ENCODE measurements around the gene SELENOV.
A peak's percentile ranks its signal among the peaks of the same experiment; 100 is the strongest.

The SELENOV gene, protein sequence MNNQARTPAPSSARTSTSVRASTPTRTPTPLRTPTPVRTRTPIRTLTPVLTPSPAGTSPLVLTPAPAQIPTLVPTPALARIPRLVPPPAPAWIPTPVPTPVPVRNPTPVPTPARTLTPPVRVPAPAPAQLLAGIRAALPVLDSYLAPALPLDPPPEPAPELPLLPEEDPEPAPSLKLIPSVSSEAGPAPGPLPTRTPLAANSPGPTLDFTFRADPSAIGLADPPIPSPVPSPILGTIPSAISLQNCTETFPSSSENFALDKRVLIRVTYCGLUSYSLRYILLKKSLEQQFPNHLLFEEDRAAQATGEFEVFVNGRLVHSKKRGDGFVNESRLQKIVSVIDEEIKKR

DNA sequence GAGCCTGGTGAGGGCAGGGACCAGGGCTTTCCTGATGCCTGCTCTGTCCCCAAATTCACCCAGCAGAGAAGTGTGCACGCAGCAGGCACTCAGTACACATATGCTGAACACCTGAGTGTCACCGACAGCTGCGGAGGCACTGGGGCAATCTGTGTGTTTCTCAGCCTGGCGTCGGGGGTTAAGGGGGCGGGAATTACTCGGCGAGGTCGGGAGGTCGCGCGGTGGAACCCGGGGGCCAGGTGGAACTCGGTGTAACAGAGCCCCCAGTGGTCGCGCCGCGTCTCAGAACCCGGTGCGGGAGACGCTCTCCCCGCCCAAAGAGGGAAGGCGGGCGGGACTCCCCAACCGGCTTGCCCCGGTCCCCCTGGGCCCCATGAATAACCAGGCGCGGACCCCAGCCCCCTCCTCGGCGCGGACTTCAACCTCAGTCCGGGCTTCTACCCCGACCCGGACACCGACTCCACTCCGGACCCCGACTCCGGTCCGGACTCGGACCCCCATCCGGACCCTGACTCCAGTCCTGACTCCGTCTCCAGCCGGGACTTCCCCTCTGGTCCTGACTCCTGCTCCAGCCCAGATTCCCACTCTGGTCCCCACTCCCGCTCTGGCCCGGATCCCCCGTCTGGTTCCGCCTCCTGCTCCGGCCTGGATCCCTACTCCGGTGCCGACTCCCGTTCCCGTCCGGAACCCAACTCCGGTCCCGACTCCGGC, at the start of gene SELENOV:
Gene SELENOV (plus strand): TSS at position 300 of the 711 bp plus-strand sequence. CDS start 74 bp downstream, at position 374.
- TF ChIP-seq, protein P1, sequence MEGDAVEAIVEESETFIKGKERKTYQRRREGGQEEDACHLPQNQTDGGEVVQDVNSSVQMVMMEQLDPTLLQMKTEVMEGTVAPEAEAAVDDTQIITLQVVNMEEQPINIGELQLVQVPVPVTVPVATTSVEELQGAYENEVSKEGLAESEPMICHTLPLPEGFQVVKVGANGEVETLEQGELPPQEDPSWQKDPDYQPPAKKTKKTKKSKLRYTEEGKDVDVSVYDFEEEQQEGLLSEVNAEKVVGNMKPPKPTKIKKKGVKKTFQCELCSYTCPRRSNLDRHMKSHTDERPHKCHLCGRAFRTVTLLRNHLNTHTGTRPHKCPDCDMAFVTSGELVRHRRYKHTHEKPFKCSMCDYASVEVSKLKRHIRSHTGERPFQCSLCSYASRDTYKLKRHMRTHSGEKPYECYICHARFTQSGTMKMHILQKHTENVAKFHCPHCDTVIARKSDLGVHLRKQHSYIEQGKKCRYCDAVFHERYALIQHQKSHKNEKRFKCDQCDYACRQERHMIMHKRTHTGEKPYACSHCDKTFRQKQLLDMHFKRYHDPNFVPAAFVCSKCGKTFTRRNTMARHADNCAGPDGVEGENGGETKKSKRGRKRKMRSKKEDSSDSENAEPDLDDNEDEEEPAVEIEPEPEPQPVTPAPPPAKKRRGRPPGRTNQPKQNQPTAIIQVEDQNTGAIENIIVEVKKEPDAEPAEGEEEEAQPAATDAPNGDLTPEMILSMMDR (IDR thresholded peaks at IDR 0.05; ENCODE audit: low read depth, low read length, missing control alignments) = no peak
- H3K4me3 ChIP-seq (ENCODE audit: low read depth, low read length) = peak within 1 kb of the TSS; percentile 20
- no peak for DNase-seq (ENCODE audit: low read depth)
- in situ Hi-C loops (cut with HindIII; ENCODE audit: low sequenced_read_pairs) = no loop called here

DNA sequence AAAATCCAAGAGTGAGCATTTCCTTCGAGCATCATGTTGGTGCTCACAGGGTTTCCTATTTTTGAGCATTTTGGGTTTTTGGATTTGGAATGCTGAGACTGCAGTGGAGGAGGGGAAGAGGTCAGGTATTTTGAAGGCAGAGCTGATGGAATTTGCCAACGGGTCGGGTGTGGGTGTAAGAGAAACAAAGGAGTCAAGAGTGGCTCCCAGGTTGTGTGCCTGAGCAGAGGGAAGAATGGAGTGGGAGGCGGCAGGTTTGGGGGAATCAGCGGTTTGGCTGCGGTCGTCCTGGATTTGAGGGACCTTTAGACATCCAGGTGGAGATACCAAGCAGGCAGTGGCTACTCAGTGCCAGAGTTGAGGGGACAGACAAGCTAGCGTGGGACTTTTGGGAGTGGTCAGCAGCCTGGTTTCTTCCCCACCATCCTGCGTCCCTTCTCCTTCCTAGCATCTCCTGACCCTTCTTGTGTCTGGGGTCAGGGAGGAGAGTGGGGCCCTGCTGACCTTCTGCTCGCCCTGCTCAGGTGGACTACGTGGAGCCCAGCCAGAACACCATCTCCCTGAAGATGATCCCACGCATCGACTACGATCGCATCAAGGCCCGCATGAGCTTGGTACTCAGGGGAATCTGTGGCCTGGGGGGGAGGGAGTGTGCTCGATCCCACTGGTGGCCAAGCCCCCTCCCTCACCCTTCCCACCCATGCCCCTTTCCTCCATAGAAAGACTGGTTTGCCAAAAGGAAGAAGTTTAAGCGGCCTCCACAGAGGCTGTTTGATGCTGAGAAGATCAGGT, 48.8 kb upstream of the SELENOV start:
- TF ChIP-seq, protein P1 (IDR thresholded peaks at IDR 0.05; ENCODE audit: low read depth, low read length, missing control alignments) = no peak
- in situ Hi-C loops (cut with HindIII; ENCODE audit: low sequenced_read_pairs) = no loop called here
- no peak overlapping the region for H3K4me3 ChIP-seq (ENCODE audit: low read depth, low read length)

DNA sequence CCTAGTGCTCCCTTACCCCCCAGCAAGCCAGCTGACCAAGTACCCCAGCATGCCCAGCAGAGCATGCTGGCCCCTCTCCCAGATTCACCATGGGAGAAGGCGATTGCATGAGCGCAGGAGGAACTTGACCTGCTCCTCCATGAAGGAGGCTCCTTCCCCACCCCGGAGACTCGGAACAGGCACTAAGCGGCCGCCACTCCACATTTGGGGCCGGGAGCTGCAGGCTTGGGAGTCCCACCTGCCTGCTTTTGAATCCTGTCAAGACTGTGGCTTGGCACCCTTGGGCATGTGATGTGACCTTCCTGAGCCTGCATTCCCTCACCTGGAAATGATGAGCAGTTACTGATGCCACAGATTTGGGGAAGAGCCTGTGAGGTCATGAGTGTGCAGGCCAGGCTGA, 47.0 kb upstream of the SELENOV start:
- H3K4me3 ChIP-seq (ENCODE audit: low read depth, low read length) = no peak overlapping the region
- in situ Hi-C loops (cut with HindIII; ENCODE audit: low sequenced_read_pairs) = no loop called here
- TF ChIP-seq, protein P1 (IDR thresholded peaks at IDR 0.05; ENCODE audit: low read depth, low read length, missing control alignments) = no peak
- DNase-seq (ENCODE audit: low read depth) = no peak

More for the DNA sequence above, 48.8 kb upstream of the SELENOV start:
- DNase-seq (ENCODE audit: low read depth) = no peak

DNA sequence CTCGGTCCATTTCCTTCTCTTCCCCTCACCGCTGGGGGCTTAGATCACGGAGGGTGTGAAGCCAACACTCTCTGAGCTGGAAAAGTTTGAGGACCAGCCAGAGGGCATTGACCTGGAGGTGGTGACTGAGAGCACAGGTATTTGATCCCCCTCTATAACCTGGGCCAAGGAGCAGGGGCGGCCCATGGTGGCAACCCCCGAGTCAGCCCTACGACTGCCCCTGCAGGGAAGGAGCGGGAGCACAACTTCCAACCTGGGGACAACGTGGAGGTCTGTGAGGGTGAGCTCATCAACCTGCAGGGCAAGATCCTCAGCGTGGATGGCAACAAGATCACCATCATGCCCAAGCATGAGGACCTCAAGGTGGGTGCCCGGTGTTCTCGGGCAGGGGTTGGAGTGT, 45.9 kb upstream of the SELENOV start:
- no peak overlapping the region for H3K4me3 ChIP-seq (ENCODE audit: low read depth, low read length)
- DNase-seq (ENCODE audit: low read depth) = no peak
- TF ChIP-seq, protein P1 (IDR thresholded peaks at IDR 0.05; ENCODE audit: low read depth, low read length, missing control alignments) = no peak
- in situ Hi-C loops (cut with HindIII; ENCODE audit: low sequenced_read_pairs) = no loop called here

DNA sequence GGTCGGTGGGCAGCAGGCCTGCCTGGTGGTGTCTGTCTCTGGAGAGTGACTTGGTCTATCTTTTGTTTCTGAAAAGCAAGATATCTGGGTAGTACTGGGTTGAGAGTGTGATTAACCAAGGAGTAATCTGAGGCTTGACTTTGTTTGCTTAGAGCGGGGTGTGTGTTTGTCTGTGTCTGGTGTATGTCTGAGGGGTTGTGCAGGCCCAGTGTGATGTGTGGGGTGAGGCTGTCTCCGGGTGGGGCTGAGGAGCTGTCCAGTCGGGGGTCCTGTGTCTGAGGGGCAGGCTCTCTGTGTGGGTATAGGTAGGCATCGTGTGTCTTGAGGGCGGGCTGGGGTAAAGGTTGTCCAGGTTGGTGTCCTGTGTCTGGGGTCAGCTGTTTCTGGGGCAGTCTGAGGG, 45.4 kb upstream of the SELENOV start:
- no peak overlapping the region for H3K4me3 ChIP-seq (ENCODE audit: low read depth, low read length)
- in situ Hi-C loops (cut with HindIII; ENCODE audit: low sequenced_read_pairs) = no loop called here
- no peak for DNase-seq (ENCODE audit: low read depth)
- TF ChIP-seq, protein P1 (IDR thresholded peaks at IDR 0.05; ENCODE audit: low read depth, low read length, missing control alignments) = no peak

DNA sequence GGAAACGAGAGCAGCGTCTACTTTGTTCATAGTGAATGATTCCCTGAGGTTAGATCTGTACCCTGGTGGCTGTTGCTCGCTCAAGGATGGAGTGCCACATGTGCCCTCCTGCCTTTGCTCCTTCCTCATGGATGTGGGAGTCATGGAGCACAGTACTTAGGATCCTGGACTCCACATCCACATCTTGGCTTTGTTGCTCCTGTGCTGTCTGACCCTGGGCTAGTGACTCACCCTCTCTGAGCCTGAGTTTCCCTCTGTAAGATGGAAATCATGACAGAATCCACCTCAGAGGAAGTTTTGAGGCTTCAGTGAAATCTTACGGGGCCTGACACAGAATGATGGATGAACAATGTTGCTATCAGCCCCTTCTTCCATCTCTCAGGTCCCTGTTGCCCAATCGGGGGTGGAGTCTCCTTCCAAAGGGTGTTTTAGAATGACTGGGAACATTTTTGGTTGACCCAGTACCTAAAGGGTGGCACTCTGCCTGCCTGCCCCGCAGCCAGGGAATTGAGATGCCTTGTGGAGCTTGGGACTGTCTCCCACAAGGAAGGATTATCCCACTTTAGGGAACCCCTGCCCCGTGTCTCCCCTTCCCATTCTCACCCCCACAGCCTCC, 44.1 kb upstream of the SELENOV start:
- H3K4me3 ChIP-seq (ENCODE audit: low read depth, low read length) = no peak overlapping the region
- TF ChIP-seq, protein P1 (IDR thresholded peaks at IDR 0.05; ENCODE audit: low read depth, low read length, missing control alignments) = no peak
- DNase-seq (ENCODE audit: low read depth) = no peak
- in situ Hi-C loops (cut with HindIII; ENCODE audit: low sequenced_read_pairs) = no loop called here
